ENCODE results near the gene CFAP46.
"Not testable (repeated sequence)": the region's sequence is repeated elsewhere in the genome, so short reads cannot be mapped to it uniquely, and the experiment has no call there.

CFAP46 gene

DNA sequence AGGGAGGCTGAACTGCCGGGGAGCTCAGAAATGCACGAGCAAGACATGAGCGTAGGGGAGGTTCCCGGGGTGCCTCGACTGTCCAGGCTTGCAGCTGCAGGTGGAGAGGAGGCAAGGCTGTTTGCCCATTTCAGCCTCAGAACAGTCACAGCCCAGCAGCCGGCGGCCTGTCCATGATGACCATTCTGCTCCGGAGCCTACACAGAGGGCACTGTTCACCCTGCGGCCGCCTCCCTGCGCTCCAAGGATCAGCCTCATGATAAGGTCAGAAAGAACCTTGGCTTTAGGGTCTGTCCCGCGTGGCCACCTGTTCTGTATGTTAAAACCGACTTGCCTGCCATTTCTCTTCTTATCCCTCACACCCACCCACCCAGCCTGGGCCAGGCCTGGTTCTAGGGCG lies 21.9 kb upstream of the CFAP46 start:
- in situ Hi-C loops (cut with HindIII; ENCODE audit: low pct_unique_long_range_greater_than_20kb, low sequenced_read_pairs), result no loop called here
- no peak for DNase-seq (ENCODE audit: low read depth in 1 of 2, low spot score in 1 of 2)
- no peak for TF ChIP-seq JUND (IDR thresholded peaks at IDR 0.05; ENCODE audit: low read depth)

DNA sequence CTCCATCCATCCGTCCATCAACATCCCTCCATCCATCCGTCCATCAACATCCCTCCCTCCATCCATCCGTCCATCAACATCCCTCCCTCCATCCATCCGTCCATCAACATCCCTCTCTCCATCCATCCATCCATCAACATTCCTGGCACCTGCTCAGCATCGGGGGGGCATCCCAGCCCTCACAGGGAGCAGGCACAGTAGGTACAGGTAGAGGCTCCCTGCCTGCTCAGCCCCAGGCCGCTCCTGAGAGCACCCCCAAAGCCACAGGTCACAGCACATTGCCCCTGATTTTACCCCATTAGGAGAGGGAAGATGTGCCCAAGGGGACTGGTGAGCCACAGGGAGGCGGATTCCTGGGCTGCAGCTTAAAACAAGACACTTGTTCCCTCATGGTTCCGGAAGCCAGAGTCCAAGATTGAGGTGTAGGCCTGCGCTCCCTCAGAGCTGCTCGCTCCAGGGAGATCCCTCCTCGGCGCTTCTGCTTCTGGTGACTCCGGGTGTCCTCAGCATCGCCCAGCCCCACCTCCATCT lies 21.1 kb upstream of the CFAP46 start:
- in situ Hi-C loops (cut with HindIII; ENCODE audit: low pct_unique_long_range_greater_than_20kb, low sequenced_read_pairs), result no loop called here
- no peak for TF ChIP-seq JUND (IDR thresholded peaks at IDR 0.05; ENCODE audit: low read depth)
- DNase-seq (ENCODE audit: low read depth in 1 of 2, low spot score in 1 of 2), result no peak

DNA sequence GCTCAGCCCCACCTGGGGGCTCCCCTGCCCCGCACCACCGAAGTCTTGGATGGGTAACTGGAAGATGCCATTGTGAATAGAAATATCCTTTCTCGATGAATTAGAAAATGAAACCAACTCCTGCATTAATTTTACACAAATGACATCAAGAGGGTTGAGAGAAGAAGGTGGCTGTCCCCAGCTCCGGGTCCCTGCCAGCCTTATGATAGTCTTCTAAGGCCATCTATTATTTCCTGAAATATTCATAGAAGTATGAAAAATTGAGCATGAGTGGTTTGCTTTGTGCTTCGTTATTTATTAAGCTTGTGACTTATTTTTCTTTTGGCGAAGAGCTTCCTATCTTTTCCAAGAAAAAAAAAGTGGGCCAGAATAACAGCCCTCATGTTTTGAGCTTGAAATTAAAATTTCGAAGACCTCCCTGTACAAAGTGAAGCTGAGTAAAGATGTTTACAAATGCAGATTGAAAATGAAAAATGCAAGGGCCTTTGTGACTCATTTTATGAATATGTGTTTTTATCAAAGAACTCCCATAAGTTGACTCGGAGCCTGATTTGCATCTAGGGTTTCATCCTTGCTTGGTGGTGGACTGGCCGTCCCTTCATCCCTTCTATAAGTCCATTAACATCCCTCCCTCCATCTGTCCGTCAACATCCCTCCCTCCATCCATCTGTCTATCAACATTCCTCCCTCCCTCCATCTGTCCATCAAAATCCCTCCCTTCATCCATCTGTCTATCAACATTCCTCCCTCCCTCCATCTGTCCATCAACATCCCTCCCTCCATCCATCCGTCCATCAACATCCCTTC lies 20.5 kb upstream of the CFAP46 start:
- no peak for DNase-seq (ENCODE audit: low read depth in 1 of 2, low spot score in 1 of 2)
- in situ Hi-C loops (cut with HindIII; ENCODE audit: low pct_unique_long_range_greater_than_20kb, low sequenced_read_pairs), result no loop called here
- no peak for TF ChIP-seq JUND (IDR thresholded peaks at IDR 0.05; ENCODE audit: low read depth)

GRCh38 chr10:132961787-132962622 lies 19.6 kb upstream of the CFAP46 start:
- peak; percentile 64 to 89 for DNase-seq (ENCODE audit: low read depth in 1 of 2, low spot score in 1 of 2)
- in situ Hi-C loops (cut with HindIII; ENCODE audit: low pct_unique_long_range_greater_than_20kb, low sequenced_read_pairs), result no loop called here
- no peak for TF ChIP-seq JUND (IDR thresholded peaks at IDR 0.05; ENCODE audit: low read depth)

GRCh38 chr10:132961420-132961786 lies 19.0 kb upstream of the CFAP46 start:
- TF ChIP-seq JUND (IDR thresholded peaks at IDR 0.05; ENCODE audit: low read depth), result no peak
- no peak for DNase-seq (ENCODE audit: low read depth in 1 of 2, low spot score in 1 of 2)
- in situ Hi-C loops (cut with HindIII; ENCODE audit: low pct_unique_long_range_greater_than_20kb, low sequenced_read_pairs), result no loop called here

GRCh38 chr10:132960631-132961419 lies 18.5 kb upstream of the CFAP46 start:
- no peak for DNase-seq (ENCODE audit: low read depth in 1 of 2, low spot score in 1 of 2)
- in situ Hi-C loops (cut with HindIII; ENCODE audit: low pct_unique_long_range_greater_than_20kb, low sequenced_read_pairs), result no loop called here

DNA sequence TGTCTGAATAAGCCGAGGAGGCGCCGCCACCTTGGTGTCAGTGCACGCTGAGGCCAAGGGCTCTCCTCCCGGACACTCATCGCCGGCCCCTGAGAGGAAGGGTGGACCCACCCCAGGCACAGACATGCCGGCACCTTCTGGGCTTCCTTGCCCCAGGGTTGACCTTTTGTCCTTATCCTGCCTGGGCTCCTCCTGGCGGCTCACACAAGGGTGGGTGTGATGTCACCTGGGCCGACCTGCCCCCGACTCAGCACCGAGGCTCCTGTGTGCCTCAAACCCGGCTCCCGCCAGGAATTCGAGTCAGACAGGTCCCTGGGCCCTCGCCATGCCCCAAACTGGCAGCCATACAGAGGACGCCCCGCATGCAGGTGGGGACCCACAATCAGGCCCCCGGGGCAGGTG lies 17.7 kb upstream of the CFAP46 start:
- in situ Hi-C loops (cut with HindIII; ENCODE audit: low pct_unique_long_range_greater_than_20kb, low sequenced_read_pairs), result no loop called here
- TF ChIP-seq JUND (IDR thresholded peaks at IDR 0.05; ENCODE audit: low read depth), result no peak
- DNase-seq (ENCODE audit: low read depth in 1 of 2, low spot score in 1 of 2), result no peak

More at GRCh38 chr10:132960631-132961419, 18.5 kb upstream of the CFAP46 start:
- no peak for TF ChIP-seq JUND (IDR thresholded peaks at IDR 0.05; ENCODE audit: low read depth)

DNA sequence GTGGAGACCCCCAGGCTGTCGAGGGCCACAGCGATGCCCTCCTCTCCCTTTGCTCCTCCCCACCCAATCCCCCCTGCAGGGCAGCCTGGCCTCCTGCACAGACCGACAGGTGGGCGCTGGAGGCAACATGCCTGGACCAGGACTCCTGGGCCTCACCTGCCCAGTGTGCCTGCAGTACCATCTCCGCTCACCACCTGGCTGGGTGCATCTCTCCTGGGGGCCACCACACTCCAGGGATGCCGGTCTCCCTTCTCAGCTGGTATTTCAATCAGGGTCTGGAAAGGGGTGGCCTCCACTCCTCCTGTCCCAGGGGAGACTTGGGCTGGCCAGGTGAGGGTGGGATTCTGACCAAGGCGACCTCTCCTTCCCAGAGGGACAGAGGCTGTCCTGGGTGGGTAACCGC lies 17.2 kb upstream of the CFAP46 start:
- DNase-seq (ENCODE audit: low read depth in 1 of 2, low spot score in 1 of 2), result no peak
- in situ Hi-C loops (cut with HindIII; ENCODE audit: low pct_unique_long_range_greater_than_20kb, low sequenced_read_pairs), result no loop called here
- TF ChIP-seq JUND (IDR thresholded peaks at IDR 0.05; ENCODE audit: low read depth), result no peak

DNA sequence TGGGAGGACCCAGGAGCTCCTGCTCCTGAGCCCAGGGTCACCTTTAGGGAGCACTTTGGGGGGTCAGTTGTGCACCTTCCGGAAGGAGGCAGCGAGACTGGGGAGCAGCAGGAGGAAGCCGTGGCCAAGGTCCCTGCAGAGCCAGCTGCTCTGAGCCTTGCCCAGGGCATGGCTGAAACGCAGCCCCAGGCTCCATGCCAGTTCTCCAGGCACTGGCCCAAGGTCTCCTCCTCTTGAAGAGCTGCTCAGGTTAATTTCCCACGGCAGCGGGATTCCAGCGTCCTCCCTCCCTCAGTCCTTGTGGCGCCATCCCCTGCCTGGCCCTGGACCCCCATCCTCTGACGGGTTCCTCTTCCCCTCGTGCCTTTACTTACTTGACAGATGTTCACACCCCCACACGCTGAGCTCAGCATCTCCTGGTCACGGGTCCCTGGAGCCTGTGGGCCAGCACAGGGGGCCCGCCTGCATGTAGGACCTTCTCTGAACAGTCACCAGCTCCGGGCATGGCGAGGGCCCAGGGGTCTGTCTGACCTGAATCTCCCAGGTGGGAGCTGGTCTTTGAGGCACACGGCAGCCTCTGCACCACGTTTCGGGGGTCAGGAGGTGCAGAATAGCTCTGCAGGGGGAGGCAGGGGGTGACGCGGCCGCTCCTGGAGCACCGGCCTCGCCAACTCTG lies 16.7 kb upstream of the CFAP46 start:
- no peak for TF ChIP-seq JUND (IDR thresholded peaks at IDR 0.05; ENCODE audit: low read depth)
- no peak for DNase-seq (ENCODE audit: low read depth in 1 of 2, low spot score in 1 of 2)
- in situ Hi-C loops (cut with HindIII; ENCODE audit: low pct_unique_long_range_greater_than_20kb, low sequenced_read_pairs), result no loop called here

GRCh38 chr10:132957981-132958882 lies 15.9 kb upstream of the CFAP46 start:
- in situ Hi-C loops (cut with HindIII; ENCODE audit: low pct_unique_long_range_greater_than_20kb, low sequenced_read_pairs), result no loop called here
- no peak for TF ChIP-seq JUND (IDR thresholded peaks at IDR 0.05; ENCODE audit: low read depth)
- no peak for DNase-seq (ENCODE audit: low read depth in 1 of 2, low spot score in 1 of 2)

DNA sequence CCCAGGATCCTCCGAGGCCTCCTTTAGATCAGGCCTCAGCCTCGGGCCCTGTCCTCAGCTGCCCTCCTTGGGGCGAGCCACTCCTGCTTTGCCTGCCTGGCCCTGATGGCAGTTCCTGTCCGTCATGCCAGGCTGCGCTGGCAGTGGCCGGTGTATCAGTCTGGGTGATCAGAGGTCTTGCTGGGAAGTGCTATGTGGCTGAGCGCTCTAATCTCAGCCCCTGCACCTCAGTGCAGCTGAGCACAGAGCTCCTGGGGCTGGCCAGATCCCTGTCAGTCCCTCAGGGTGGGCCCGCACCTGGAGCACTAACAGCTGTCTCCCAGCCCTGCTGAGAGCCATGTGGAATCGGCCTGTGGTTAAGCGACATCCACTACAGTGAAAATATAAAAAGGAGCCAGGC lies 14.8 kb upstream of the CFAP46 start:
- DNase-seq (ENCODE audit: low read depth in 1 of 2, low spot score in 1 of 2), result no peak
- no peak for TF ChIP-seq JUND (IDR thresholded peaks at IDR 0.05; ENCODE audit: low read depth)
- in situ Hi-C loops (cut with HindIII; ENCODE audit: low pct_unique_long_range_greater_than_20kb, low sequenced_read_pairs), result no loop called here

DNA sequence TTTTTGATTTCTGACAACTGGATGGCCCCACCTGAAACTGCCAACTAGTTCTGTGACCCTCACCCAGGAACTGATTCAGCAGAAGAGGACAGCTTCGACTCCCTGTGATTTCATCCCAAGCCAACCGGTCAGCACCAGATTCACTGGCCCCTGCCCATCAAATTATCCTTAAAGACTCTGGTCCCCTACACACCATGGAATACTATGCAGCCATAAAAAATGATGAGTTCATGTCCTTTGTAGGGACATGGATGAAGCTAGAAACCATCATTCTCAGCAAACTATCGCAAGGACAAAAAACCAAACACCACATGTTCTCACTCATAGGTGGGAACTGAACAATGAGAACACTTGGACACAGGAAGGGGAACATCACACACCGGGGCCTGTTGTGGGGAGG lies 13.9 kb upstream of the CFAP46 start:
- DNase-seq (ENCODE audit: low read depth in 1 of 2, low spot score in 1 of 2); in situ Hi-C loops (cut with HindIII; ENCODE audit: low pct_unique_long_range_greater_than_20kb, low sequenced_read_pairs): not testable (repeated sequence)

Data from T47D (cell line).